Measurements from ENCODE around the gene PHKA1. TPM values are rescaled to one million over a fixed set of nuclear protein-coding genes. Genes with fewer than 3 reads are reported as not detected.

The PHKA1 gene
- total RNA-seq, 1 experiment from 2014 or later = 15.3 TPM

DNA sequence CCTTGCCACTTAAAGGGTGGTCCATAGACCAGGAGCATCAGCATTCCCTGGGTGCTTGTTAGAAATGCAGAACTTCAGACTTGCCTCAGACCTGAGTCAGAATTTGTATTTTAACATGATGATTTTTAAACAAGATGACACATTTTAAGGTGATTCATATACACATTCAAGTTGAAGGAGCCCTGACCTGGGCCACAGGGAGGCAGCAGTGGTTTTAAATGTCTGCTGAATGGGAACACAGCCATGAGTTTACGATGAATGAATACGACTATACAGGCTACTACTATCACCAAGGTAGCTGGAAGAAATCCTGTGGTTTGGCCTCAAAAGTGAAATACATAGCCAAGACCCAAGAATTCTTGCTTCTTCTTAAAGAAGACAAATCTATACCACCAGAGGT lies 144.3 kb downstream of the PHKA1 start:
- no peak overlapping the region for H3K9ac ChIP-seq (ENCODE audit: low read length)
- H3K9me3 ChIP-seq (ENCODE audit: control insufficient read depth in 1 of 2, insufficient read depth in 1 of 2, low read depth in 1 of 2, low read length in 2 of 2) = no peaks in the 10 kb centered on the region
- H3K79me2 ChIP-seq (ENCODE audit: insufficient read depth, low read length) = no peaks in the 10 kb centered on the region; the same call in 1 of the 2 replicates
- ChIA-PET RAD21 (ENCODE audit: low non-redundant PET in 1 of 2, low total read pairs in 2 of 2, uncharacterized antibody in 2 of 2, unreplicated experiment in 2 of 2) (no interaction called here), CTCF (no interaction called here), POLR2A (no interaction called here)
- ATAC-seq (no peak), DNase-seq (ENCODE audit: low read depth, low spot score) (no peak)
- H3K4me1 ChIP-seq (ENCODE audit: control insufficient read depth in 1 of 2, insufficient read depth in 2 of 2, low read length in 2 of 2) = no peaks in the 10 kb centered on the region; a peak in 1 of 4 replicates
- H3K36me3 ChIP-seq (ENCODE audit: control insufficient read depth in 1 of 2, insufficient read depth in 2 of 2, low read length in 2 of 2) = peaks cover 0 to 6% of the 10 kb centered on the region in 2 experiments; a peak in 2 of 4 replicates
- H3K27me3 ChIP-seq (ENCODE audit: insufficient read depth, low read length) = no peaks in the 10 kb centered on the region
- H3K4me2 ChIP-seq (ENCODE audit: low read length) = no peak overlapping the region
- TF ChIP-seq RAD21 (IDR thresholded peaks at IDR 0.05; ENCODE audit: low read depth) (peak; percentile 28; the same call in 1 of the 2 replicates), EGR1 (IDR thresholded peaks at IDR 0.05; ENCODE audit: low read depth) (no peak), CEBPB (IDR thresholded peaks at IDR 0.05; ENCODE audit: low read depth) (no peak)
- TF ChIP-seq, protein P1, sequence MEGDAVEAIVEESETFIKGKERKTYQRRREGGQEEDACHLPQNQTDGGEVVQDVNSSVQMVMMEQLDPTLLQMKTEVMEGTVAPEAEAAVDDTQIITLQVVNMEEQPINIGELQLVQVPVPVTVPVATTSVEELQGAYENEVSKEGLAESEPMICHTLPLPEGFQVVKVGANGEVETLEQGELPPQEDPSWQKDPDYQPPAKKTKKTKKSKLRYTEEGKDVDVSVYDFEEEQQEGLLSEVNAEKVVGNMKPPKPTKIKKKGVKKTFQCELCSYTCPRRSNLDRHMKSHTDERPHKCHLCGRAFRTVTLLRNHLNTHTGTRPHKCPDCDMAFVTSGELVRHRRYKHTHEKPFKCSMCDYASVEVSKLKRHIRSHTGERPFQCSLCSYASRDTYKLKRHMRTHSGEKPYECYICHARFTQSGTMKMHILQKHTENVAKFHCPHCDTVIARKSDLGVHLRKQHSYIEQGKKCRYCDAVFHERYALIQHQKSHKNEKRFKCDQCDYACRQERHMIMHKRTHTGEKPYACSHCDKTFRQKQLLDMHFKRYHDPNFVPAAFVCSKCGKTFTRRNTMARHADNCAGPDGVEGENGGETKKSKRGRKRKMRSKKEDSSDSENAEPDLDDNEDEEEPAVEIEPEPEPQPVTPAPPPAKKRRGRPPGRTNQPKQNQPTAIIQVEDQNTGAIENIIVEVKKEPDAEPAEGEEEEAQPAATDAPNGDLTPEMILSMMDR (IDR thresholded peaks at IDR 0.05 in 2 of 3, conservative IDR thresholded peaks at IDR 0.05 in 1 of 3; ENCODE audit: borderline replicate concordance in 1 of 3, insufficient read depth in 1 of 3, low read depth in 2 of 3, low read length in 2 of 3) = no peak
- H3K9me2 ChIP-seq (ENCODE audit: insufficient read depth) = no peaks in the 10 kb centered on the region
- H3K27ac ChIP-seq (ENCODE audit: low read depth, low read length) = no peak overlapping the region
- no TSS peak for BruUV-seq (replicated peaks)
- H4K20me1 ChIP-seq (ENCODE audit: insufficient read depth) = no peaks in the 10 kb centered on the region
- intact Hi-C loops (cut with micrococcal nuclease) = no loop called here
- no peak overlapping the region for H2AFZ ChIP-seq (ENCODE audit: low read depth, low read length, poor library complexity, severe bottlenecking)
- no peak overlapping the region for H3K4me3 ChIP-seq (replicated peaks in 1 of 2; ENCODE audit: low read depth in 1 of 2, low read length in 2 of 2)

DNA sequence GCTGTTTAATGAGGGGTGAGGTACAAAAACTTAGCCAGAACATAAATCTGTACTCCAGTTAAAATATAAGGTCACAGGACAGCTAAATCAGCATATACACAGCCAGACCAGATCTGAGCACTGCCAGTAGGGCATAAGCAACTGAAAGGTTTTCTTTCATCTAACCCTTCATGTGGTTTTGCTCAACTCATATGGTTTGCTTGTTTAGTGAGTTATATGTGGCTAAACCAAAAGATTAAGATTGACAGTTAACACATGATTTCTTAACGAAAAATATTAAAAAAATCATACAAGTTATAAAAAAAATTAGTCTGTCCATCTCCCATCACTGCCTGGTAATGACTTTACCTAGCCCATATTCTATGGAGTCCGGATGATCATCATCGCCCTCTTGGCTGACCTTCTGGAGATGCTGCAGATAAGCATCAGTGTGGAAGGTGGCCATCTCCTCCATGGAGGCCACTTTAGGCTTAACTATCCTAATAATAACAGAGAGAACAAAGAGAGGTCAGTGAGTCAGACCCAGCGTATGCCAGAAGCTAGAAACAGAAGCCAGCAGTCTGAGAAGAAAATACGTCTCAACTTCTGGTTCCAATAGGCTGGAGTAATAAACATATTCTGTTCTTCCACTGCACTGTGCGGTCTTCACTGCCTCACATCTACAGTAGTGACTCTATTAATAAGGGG lies 145.6 kb downstream of the PHKA1 start:
- ChIA-PET POLR2A (no interaction called here), CTCF (no interaction called here), RAD21 (ENCODE audit: low non-redundant PET in 1 of 2, low total read pairs in 2 of 2, uncharacterized antibody in 2 of 2, unreplicated experiment in 2 of 2) (no interaction called here)
- Histone ChIP-seq H3K9ac (ENCODE audit: low read length) (no peak overlapping the region), H3K4me1 (ENCODE audit: control insufficient read depth in 1 of 2, insufficient read depth in 2 of 2, low read length in 2 of 2) (no peaks in the 10 kb centered on the region; a peak in 1 of 4 replicates), H3K79me2 (ENCODE audit: insufficient read depth, low read length) (no peaks in the 10 kb centered on the region; the same call in 1 of the 2 replicates), H4K20me1 (ENCODE audit: insufficient read depth) (no peaks in the 10 kb centered on the region), H3K27ac (ENCODE audit: low read depth, low read length) (no peak overlapping the region), H3K9me3 (ENCODE audit: control insufficient read depth in 1 of 2, insufficient read depth in 1 of 2, low read depth in 1 of 2, low read length in 2 of 2) (no peaks in the 10 kb centered on the region), H2AFZ (ENCODE audit: low read depth, low read length, poor library complexity, severe bottlenecking) (no peak overlapping the region), H3K4me3 (replicated peaks in 1 of 2; ENCODE audit: low read depth in 1 of 2, low read length in 2 of 2) (no peak overlapping the region), H3K27me3 (ENCODE audit: insufficient read depth, low read length) (no peaks in the 10 kb centered on the region), H3K36me3 (ENCODE audit: control insufficient read depth in 1 of 2, insufficient read depth in 2 of 2, low read length in 2 of 2) (peaks cover 0 to 6% of the 10 kb centered on the region in 2 experiments; a peak in 2 of 4 replicates), H3K4me2 (ENCODE audit: low read length) (no peak overlapping the region), H3K9me2 (ENCODE audit: insufficient read depth) (no peaks in the 10 kb centered on the region)
- DNase-seq (ENCODE audit: low read depth, low spot score) = no peak
- BruUV-seq (replicated peaks) = no TSS peak
- intact Hi-C loops (cut with micrococcal nuclease) = no loop called here
- no peak for ATAC-seq
- TF ChIP-seq CEBPB (IDR thresholded peaks at IDR 0.05; ENCODE audit: low read depth) = no peak
- no peak for TF ChIP-seq POLR2A (IDR thresholded peaks at IDR 0.05; ENCODE audit: borderline replicate concordance, extremely low read depth, insufficient read depth, insufficient read length)
- TF ChIP-seq, protein P2, sequence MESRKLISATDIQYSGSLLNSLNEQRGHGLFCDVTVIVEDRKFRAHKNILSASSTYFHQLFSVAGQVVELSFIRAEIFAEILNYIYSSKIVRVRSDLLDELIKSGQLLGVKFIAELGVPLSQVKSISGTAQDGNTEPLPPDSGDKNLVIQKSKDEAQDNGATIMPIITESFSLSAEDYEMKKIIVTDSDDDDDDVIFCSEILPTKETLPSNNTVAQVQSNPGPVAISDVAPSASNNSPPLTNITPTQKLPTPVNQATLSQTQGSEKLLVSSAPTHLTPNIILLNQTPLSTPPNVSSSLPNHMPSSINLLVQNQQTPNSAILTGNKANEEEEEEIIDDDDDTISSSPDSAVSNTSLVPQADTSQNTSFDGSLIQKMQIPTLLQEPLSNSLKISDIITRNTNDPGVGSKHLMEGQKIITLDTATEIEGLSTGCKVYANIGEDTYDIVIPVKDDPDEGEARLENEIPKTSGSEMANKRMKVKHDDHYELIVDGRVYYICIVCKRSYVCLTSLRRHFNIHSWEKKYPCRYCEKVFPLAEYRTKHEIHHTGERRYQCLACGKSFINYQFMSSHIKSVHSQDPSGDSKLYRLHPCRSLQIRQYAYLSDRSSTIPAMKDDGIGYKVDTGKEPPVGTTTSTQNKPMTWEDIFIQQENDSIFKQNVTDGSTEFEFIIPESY (IDR thresholded peaks at IDR 0.05; ENCODE audit: extremely low read depth, insufficient replicate concordance, low read length) = no peak
- TF ChIP-seq FOSL1 (IDR thresholded peaks at IDR 0.05; ENCODE audit: low read depth) = no peak
- TF ChIP-seq, protein P1 (IDR thresholded peaks at IDR 0.05 in 2 of 3, conservative IDR thresholded peaks at IDR 0.05 in 1 of 3; ENCODE audit: borderline replicate concordance in 1 of 3, insufficient read depth in 1 of 3, low read depth in 2 of 3, low read length in 2 of 3) = no peak
- TF ChIP-seq SIN3A (IDR thresholded peaks at IDR 0.05; ENCODE audit: low read depth) = no peak
- no peak for TF ChIP-seq EZH2phosphoT487 (IDR thresholded peaks at IDR 0.05; ENCODE audit: borderline replicate concordance)
- no peak for TF ChIP-seq POLR2AphosphoS5 (IDR thresholded peaks at IDR 0.05; ENCODE audit: low read depth, low read length)
- TF ChIP-seq CBX3 (IDR thresholded peaks at IDR 0.05; ENCODE audit: low read depth) = no peak
- TF ChIP-seq EGR1 (IDR thresholded peaks at IDR 0.05; ENCODE audit: low read depth) = no peak
- TF ChIP-seq, protein P3, sequence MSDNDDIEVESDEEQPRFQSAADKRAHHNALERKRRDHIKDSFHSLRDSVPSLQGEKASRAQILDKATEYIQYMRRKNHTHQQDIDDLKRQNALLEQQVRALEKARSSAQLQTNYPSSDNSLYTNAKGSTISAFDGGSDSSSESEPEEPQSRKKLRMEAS (IDR thresholded peaks at IDR 0.05) = no peak
- TF ChIP-seq JUND (IDR thresholded peaks at IDR 0.05) = no peak
